Left cardiac atrium (tissue), 4 donors: Measurements from ENCODE around the gene TEKT5. TPM values are rescaled to one million over a fixed set of nuclear protein-coding genes. Genes with fewer than 3 reads are reported as not detected.

Source experiments
- ATAC-seq, 2 donors: fragments of 200-7000 bp; cut with Tn5 transposase; one replicate each; pipeline ENCODE4 v1.9.1; 2020; ENCODE audit warnings: mild to moderate bottlenecking in 2 of 2, moderate library complexity in 2 of 2
- DNase-seq: peaks from one replicate; pipeline ENCODE4 v3.0.0-alpha.2; 2020
- intact Hi-C, 2 donors: fragments of 100-400 bp; cut with DNase I; formaldehyde crosslinking; loops; one replicate each; pipeline versions ENCODE4 v1.14.1 to v1.15.1; 2022 to 2023
- total RNA-seq, 2 donors: library from RNA; stranded (reverse); fragmentation: NEBNext Ultra II Directional; extraction: Animal tissue kit (Norgen Biotek cat#: 25700); gene quantifications; one replicate each; pipeline ENCODE4 v1.2.1, GENCODE V29; 2021
- donor health status: DM: no; HTN: yes; CAD: no.
- donor health status: DM: no; HTN: yes; CAD: no; lungs with severe emphysema.
- donor health status: DM: yes; HTN: yes; CAD: no.
- donor health status: Dilated cardiomyopathy.

Gene TEKT5
- total RNA-seq, 2 donors from 2014 or later, result 0.52 TPM; not detected in 1

GRCh38 chr16:10617662-10618420, 76.9 kb downstream of the TEKT5 start:
- DNase-seq, result no peak
- no peak for ATAC-seq
- intact Hi-C loops, result loop anchor here in 1 of 2 donors (5.0 kb wide), 1 partner anchor 36 kb away; the partner anchor contains the start of gene EMP2

- intact Hi-C loops, result loop anchor here in 1 of 2 donors (5.0 kb wide), 1 partner anchor 35 kb away; the partner anchor contains the start of gene EMP2
- ATAC-seq, result peak; percentile 56 to 74
- peak; percentile 84 for DNase-seq
Measured at GRCh38 chr16:10616756-10617640, 77.7 kb downstream of the TEKT5 start.

GRCh38 chr16:10616419-10616755, 78.3 kb downstream of the TEKT5 start:
- intact Hi-C loops, result loop anchor here in 1 of 2 donors (5.0 kb wide), 1 partner anchor 34 kb away; the partner anchor contains the start of gene EMP2
- ATAC-seq, result no peak

GRCh38 chr16:10614685-10615084, 80.0 kb downstream of the TEKT5 start:
- ATAC-seq (no peak), DNase-seq (no peak)
- intact Hi-C loops, result loop anchor here in 1 of 2 donors (5.0 kb wide), 1 partner anchor 32 kb away; the partner anchor contains the start of gene EMP2

More at GRCh38 chr16:10616419-10616755, 78.3 kb downstream of the TEKT5 start:
- DNase-seq, result no peak

DNA sequence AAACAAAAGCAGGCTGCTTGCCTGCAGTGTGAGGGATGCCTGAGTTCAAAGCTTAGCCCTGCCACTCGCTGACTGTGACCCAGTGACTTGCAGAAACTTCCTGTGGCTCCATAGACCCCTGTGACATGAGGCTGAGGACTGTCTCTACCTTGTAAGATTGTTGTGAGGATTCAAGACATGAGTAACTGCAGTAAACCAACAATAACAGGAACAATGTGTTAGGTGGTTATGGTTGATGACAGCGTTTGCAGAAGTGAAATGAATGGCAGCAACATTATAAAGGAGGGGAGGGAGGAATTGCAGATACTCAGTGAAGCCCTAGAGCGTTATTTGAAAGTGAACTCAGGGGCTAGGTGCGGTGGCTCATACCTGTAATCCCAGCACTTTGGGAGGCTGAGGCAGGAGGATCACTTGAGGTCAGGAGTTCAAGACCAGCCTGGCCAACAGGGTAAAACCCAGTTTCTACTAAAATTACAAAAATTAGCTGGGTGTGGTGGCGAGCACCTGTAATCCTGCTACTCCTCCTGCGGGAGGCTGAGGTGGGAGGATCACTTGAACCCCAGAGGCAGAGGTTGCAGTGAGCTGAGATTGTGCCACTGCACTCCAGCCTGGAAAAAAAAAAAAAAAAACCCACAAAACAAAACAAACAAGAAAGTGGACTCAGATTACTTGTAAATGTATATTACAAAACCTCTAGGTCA, 80.8 kb downstream of the TEKT5 start:
- intact Hi-C loops, result no loop called here
- no peak for ATAC-seq
- DNase-seq, result no peak

DNA sequence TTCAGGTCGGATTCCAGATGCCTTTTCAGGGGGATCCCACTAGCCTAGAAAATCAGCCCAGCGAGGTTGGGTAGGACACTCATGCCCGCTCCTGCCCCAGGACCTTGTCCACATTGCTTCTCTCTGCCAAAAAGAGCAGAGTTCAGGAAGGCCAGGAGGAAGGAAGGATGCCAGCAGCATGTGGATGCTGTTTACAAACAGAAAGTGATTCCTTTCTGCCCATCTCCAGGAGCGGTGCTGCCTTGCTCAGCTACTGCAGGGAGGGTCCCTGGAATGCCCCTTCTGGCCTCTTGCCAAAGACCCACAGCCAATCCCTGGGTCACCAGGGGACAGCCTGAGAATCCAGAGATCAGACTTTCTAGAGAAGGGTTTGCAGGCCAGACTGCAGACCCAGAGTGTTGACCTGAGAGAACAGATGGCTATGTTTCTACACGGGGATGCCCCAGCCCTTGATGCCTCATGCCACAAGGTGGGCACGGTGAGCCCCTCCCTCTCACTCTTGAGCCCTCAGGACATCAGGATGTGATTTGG, 82.0 kb downstream of the TEKT5 start:
- DNase-seq, result no peak
- no peak for ATAC-seq
- intact Hi-C loops, result no loop called here

DNA sequence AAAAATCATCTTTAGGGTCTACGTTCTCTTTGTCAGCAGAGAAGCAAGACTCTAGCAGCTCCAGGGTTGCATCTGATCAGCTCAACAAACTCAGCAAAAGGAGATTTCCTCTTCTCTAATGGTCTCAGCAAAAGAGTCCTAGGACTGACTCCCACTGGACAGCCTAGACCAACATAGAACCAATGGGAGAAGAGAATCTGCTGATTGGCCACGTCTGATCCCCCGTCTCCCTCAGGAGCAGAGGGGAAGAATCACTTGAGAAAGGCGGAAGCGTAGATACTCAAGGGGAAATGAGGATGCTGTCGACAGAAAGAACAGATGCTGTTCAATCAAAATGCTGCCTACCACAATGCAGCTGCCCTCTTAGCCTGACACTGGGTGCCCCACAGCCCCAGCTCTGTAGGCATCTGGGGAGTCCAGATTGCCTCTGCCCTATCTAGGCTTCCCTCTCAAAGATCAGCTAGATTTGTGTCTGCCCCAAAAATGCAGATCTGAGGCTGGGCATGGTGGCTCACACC, 82.8 kb downstream of the TEKT5 start:
- intact Hi-C loops, result no loop called here
- DNase-seq (no peak), ATAC-seq (no peak)

DNA sequence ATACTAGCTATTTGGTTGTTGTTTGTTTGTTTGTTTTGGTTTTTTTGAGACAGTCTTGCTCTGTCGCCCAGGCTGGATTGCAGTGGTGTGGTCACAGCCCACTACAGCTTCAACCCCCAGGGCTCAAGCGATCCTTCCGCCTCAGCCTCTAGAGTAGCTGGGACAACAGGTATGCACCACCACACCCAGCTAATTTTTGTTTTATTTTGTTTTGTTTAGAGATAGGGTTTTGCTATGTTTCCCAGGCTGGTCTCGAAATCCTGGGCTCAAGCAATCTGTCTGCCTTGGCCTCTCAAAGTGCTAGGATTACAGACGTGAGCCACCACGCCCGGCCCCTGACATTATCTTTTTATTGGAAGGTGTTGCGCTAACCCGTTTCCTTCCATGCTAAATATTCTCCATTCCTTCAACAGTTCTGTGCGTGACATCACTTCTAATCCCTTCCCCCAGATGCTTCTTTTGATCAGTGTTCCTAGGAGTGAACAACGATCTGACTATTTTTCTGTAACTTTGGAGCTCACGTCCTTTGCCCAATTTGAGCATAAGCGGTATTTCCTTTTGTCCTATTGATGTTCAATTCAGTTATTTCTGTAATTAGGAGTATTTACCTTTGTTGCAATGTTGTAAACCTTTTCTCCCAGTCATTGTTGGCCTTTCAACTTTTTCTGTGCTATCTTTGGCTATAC, 84.1 kb downstream of the TEKT5 start:
- no peak for DNase-seq
- intact Hi-C loops, result no loop called here
- no peak for ATAC-seq

DNA sequence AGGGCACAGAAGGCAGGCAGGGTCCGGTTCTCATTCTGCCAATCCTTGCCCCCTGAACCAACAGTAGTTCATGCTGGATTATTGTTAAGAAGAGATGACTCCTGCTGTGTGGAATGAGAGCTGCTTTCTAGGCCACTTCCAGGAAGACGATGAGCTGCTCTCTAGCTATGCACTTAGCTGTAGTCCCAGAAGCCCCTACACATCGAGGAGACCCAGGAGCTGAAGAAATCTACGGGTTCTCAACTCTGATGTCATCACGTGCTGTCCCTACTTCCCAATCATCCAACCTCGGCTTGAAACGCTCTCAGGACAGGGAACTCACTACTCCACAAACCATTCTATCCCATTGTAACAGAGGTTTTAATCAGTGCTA, 85.3 kb downstream of the TEKT5 start:
- DNase-seq, result no peak
- intact Hi-C loops, result no loop called here
- ATAC-seq, result peak; percentile 67 to 91

GRCh38 chr16:10608687-10609401, 85.9 kb downstream of the TEKT5 start:
- ATAC-seq (peak; percentile 85 to 90), DNase-seq (no peak)
- intact Hi-C loops, result no loop called here

- DNase-seq (no peak), ATAC-seq (no peak)
- intact Hi-C loops, result no loop called here
Measured at GRCh38 chr16:10607157-10607556, 87.6 kb downstream of the TEKT5 start.

- DNase-seq (no peak), ATAC-seq (no peak)
- intact Hi-C loops, result no loop called here
Measured at GRCh38 chr16:10606607-10607006, 88.1 kb downstream of the TEKT5 start.

GRCh38 chr16:10605636-10606035, 89.1 kb downstream of the TEKT5 start:
- DNase-seq, result no peak
- intact Hi-C loops, result no loop called here

DNA sequence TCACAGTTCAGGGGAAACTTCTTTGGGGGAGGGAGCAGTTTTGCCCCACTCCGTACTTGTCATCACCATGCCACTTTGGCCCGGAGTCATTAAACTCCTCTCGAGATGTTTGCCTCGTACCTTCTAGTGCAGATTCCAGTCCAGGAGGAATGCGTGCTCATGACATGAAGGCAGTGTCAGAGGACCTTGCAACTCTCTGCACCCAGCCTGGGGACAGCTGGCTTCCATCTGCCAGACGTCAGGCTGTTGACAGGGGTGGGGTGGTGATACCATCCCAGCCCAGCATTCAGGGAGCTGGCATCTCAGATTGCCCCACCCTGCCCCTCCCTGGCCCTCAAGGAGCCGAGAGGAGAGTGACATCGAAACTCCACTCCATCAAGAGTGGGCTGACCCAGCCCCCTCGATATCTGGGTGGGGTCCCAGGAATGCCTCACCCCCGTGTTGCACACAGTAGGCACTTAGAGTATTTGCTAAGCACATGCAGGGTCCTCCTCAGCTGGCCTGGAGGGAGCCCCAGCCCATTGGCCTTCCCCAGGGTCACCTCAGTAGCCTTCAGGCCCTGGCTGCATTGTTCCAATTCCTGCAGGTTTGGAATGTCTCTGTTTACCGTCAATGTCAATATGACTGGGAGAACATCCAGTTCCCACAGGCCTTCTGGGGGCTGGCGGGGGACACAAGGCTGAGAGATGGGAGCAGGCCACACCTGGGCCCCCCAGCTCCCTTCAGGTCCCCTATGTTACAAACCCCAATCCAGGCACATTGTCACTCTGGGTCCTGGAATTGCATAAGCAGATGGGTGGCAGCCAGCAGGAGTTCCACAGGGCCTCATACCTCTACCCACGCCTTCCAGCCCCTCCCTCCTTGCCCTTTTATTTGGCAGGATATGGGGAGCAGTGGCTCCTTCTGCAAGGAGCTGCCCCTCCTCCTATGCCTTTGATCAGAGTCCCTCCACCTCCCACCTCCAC, 93.0 kb downstream of the TEKT5 start:
- ATAC-seq (peak; percentile 84), DNase-seq (no peak)
- intact Hi-C loops, result no loop called here

More at GRCh38 chr16:10605636-10606035, 89.1 kb downstream of the TEKT5 start:
- ATAC-seq, result no peak

DNA sequence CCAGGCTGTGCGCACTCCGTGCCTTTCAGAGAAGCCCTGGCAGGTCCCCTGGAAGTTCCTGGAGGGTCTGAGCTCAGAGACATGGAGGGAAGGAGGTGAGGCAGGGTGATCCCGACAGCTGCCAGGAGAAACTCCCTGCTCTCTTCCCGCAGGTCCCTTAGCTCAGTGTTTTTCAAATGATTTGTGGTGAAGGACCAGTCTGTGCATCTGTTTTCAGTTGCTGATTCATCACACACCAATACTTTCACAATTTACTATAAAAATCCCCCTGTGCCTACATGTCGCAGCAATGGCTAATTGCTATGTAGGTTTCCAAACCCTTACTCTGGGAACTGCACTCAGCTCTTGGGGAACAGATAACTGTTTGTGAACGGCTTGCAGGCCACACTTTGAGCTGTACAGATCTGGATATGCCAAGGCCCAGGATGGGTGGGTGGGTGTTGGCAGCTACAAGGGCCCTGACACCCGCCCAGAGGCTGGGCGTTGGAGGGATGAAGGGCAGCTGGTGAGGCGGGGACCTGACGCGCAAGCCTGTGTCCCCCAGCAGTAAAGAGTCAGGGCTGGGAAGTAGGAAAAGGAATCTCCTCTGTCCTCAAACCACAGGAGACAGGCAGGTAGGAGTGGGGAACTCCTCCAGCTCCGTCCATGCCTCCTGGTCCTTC, 93.8 kb downstream of the TEKT5 start:
- intact Hi-C loops, result no loop called here
- ATAC-seq (peak; percentile 36 to 76), DNase-seq (no peak)

- ATAC-seq, result no peak
- intact Hi-C loops, result no loop called here
- no peak for DNase-seq
Measured at GRCh38 chr16:10599626-10600025, 95.1 kb downstream of the TEKT5 start.
